Fibroblast of peridontal ligament (primary cell): ENCODE results near the gene CORO6.

Experiments used
- DNase-seq: peaks from one replicate; pipeline ENCODE4 v3.0.0-alpha.2; 2010; ENCODE audit errors: extremely low read depth

CORO6 gene

GRCh38 chr17:29633886-29634285 lies 11.2 kb upstream of the CORO6 start:
- no peak for DNase-seq

- DNase-seq, result no peak
These were observed 8.0 kb upstream of the CORO6 start for GRCh38 chr17:29630630-29631193.

GRCh38 chr17:29629839-29630238 lies 7.1 kb upstream of the CORO6 start:
- DNase-seq, result no peak

GRCh38 chr17:29628644-29629043 lies 5.9 kb upstream of the CORO6 start:
- DNase-seq, result no peak

GRCh38 chr17:29627951-29628350 lies 5.2 kb upstream of the CORO6 start:
- no peak for DNase-seq

- peak; percentile 69 for DNase-seq
These were observed 2.5 kb upstream of the CORO6 start for GRCh38 chr17:29625037-29625750.

- DNase-seq, result no peak
These were observed 1.9 kb upstream of the CORO6 start for GRCh38 chr17:29624586-29624985.

GRCh38 chr17:29623283-29623647 lies 553 bp upstream of the CORO6 start:
- no peak for DNase-seq

- DNase-seq, result no peak
These were observed 939 bp downstream of the CORO6 start for GRCh38 chr17:29621751-29622194.

GRCh38 chr17:29620779-29621500 lies 1.8 kb downstream of the CORO6 start:
- no peak for DNase-seq

GRCh38 chr17:29620271-29620670 lies 2.4 kb downstream of the CORO6 start:
- DNase-seq, result no peak

- DNase-seq, result peak; percentile 33
These were observed 3.5 kb downstream of the CORO6 start for GRCh38 chr17:29619251-29619650.

GRCh38 chr17:29618272-29619065 lies 4.2 kb downstream of the CORO6 start:
- no peak for DNase-seq

GRCh38 chr17:29617481-29618271 lies 5.0 kb downstream of the CORO6 start:
- DNase-seq, result peak; percentile 50

GRCh38 chr17:29617125-29617480 lies 5.6 kb downstream of the CORO6 start:
- DNase-seq, result peak; percentile 37

- DNase-seq, result no peak
These were observed 6.2 kb downstream of the CORO6 start for GRCh38 chr17:29616300-29617048.

- peak; percentile 66 for DNase-seq
These were observed 7.0 kb downstream of the CORO6 start for GRCh38 chr17:29615492-29616299.

GRCh38 chr17:29615048-29615385 lies 7.7 kb downstream of the CORO6 start:
- no peak for DNase-seq

GRCh38 chr17:29614349-29615047 lies 8.2 kb downstream of the CORO6 start:
- DNase-seq, result no peak
